Right lobe of liver (tissue), 6 donors: ENCODE data around the gene STX7. TPM values are rescaled to one million over a fixed set of nuclear protein-coding genes. Genes with fewer than 3 reads are reported as not detected.

Source experiments
- ATAC-seq, 4 donors: fragments of 200-7000 bp; cut with Tn5 transposase; one replicate each; pipeline ENCODE4 v1.9.1; 2020; ENCODE audit warnings: mild to moderate bottlenecking in 4 of 4, moderate library complexity in 4 of 4
- DNase-seq, 3 donors: peaks; one replicate each; pipeline ENCODE4 v3.0.0-alpha.2; 2020
- H3K27ac ChIP-seq, 3 donors: fragments of 200-600 bp; one replicate each; pipeline ENCODE4 v1.8.0; 2022
- H3K27me3 ChIP-seq, 2 donors: fragments of 200-600 bp; one replicate each; pipeline ENCODE4 v1.8.0; 2022
- H3K36me3 ChIP-seq, 4 donors: fragments of 200-600 bp; sonication (generic) in 1 of 4; one replicate each; pipeline versions ENCODE4 v1.5.1 to v1.8.0; 2017 to 2022; ENCODE audit warnings: control low read depth in 1 of 4
- H3K4me1 ChIP-seq, 4 donors: fragments of 200-600 bp; sonication (generic) in 1 of 4; one replicate each; pipeline versions ENCODE4 v1.5.1 to v1.8.0; 2017 to 2022; ENCODE audit warnings: control low read depth in 1 of 4
- H3K4me3 ChIP-seq, 3 donors: fragments of 200-600 bp; one replicate each; pipeline ENCODE4 v1.8.0; 2022
- H3K9me3 ChIP-seq, 4 donors: fragments of 200-600 bp; sonication (generic) in 1 of 4; one replicate each; pipeline versions ENCODE4 v1.5.1 to v1.8.0; 2017 to 2022; ENCODE audit warnings: control low read depth in 1 of 4
- CTCF ChIP-seq, 4 donors: fragments of 200-600 bp in 3 of 4; fragments of 450-650 bp in 1 of 4; IDR thresholded peaks; one replicate each; pipeline versions ENCODE4 v1.5.1 to v1.8.0; 2016 to 2022; ENCODE audit warnings: antibody characterized with exemption in 4 of 4, mild to moderate bottlenecking in 2 of 4
- POLR2A ChIP-seq: fragments of 450-650 bp; IDR thresholded peaks from one replicate; pipeline ENCODE4 v1.6.1; 2017; ENCODE audit warnings: antibody characterized with exemption, mild to moderate bottlenecking
- WGBS: methylation state at CpG from one replicate; pipeline ENCODE4 v1.1.6; 2018; ENCODE audit warnings: low coverage, low lambda C conversion rate; ENCODE audit not compliant: insufficient coverage; ENCODE audit errors: missing lambda C conversion rate; 5-methylcytosine and 5-hydroxymethylcytosine counted together
- intact Hi-C, 2 donors: fragments of 100-400 bp; cut with DNase I; formaldehyde crosslinking; loops; one replicate each; pipeline versions ENCODE4 v1.11.2 to v1.14.1; 2022
- total RNA-seq, 6 experiments: library from RNA; depleted of rRNA in 2 of 6; stranded (reverse); fragments of >200 nt in 2 of 6; fragmentation: NEBNext Ultra II Directional in 3 of 6; extraction: Animal tissue kit (Norgen Biotek cat#: 25700) in 3 of 6; gene quantifications; one replicate each; pipeline versions ENCODE4 v1.1.0 to v1.2.4, GENCODE V29; 2016 to 2023
- donor health status: DM: no; HTN: yes; CAD: no.
- donor health status: DM: no; HTN: no; CAD: no.
- donor health status: DM: no; HTN: no; CAD: no.
- donor health status: DM: no; HTN: yes; CAD: no.
- donor health status: DM: no; HTN: yes; CAD: no.

STX7 gene
- total RNA-seq, 6 experiments from 2014 or later = 14.9 to 28.5 (median 17.0) TPM

GRCh38 chr6:132464538-132465256 lies 48.2 kb downstream of the STX7 start:
- Histone ChIP-seq H3K27ac (no peak overlapping the region), H3K36me3 (peaks cover under 1 to 58% (median 10%) of the 10 kb centered on the region in 4 donors), H3K9me3 (no peaks in the 10 kb centered on the region), H3K27me3 (no peaks in the 10 kb centered on the region), H3K4me1 (no peaks in the 10 kb centered on the region), H3K4me3 (no peak overlapping the region)
- ATAC-seq = no peak
- intact Hi-C loops = no loop called here
- no peak for TF ChIP-seq POLR2A
- no peak for TF ChIP-seq CTCF (IDR thresholded peaks at IDR 0.05)
- WGBS = 87% methylated on average over 5 of the region's 5 CpGs
- DNase-seq = no peak

- intact Hi-C loops = no loop called here
These were observed 51.0 kb downstream of the STX7 start for GRCh38 chr6:132461958-132462357.

GRCh38 chr6:132459605-132459952 lies 53.3 kb downstream of the STX7 start:
- DNase-seq (no peak), ATAC-seq (no peak)
- no peak overlapping the region for H3K27ac ChIP-seq
- intact Hi-C loops = no loop called here
- TF ChIP-seq POLR2A (no peak), CTCF (IDR thresholded peaks at IDR 0.05) (no peak)
- H3K27me3 ChIP-seq = no peaks in the 10 kb centered on the region
- 85% methylated on average over 3 of the region's 3 CpGs for WGBS
- H3K9me3 ChIP-seq = no peaks in the 10 kb centered on the region
- H3K36me3 ChIP-seq = peaks cover 3 to 53% (median 12%) of the 10 kb centered on the region in 4 donors
- no peaks in the 10 kb centered on the region for H3K4me1 ChIP-seq
- H3K4me3 ChIP-seq = no peak overlapping the region

More at GRCh38 chr6:132461958-132462357, 51.0 kb downstream of the STX7 start:
- H3K4me1 ChIP-seq = no peaks in the 10 kb centered on the region
- DNase-seq (no peak), ATAC-seq (no peak)
- H3K9me3 ChIP-seq = no peaks in the 10 kb centered on the region
- no peak overlapping the region for H3K4me3 ChIP-seq
- peaks cover 3 to 51% (median 12%) of the 10 kb centered on the region in 4 donors for H3K36me3 ChIP-seq
- WGBS = 92% methylated on average over 5 of the region's 6 CpGs
- H3K27me3 ChIP-seq = no peaks in the 10 kb centered on the region
- no peak overlapping the region for H3K27ac ChIP-seq
- TF ChIP-seq CTCF (IDR thresholded peaks at IDR 0.05) = no peak
- TF ChIP-seq POLR2A = no peak

- 80% methylated on average over 5 of the region's 6 CpGs for WGBS
- ATAC-seq = no peak
- intact Hi-C loops = no loop called here
These were observed 53.9 kb downstream of the STX7 start for GRCh38 chr6:132458887-132459604.

More at GRCh38 chr6:132458887-132459604, 53.9 kb downstream of the STX7 start:
- no peak overlapping the region for H3K27ac ChIP-seq
- H3K27me3 ChIP-seq = no peaks in the 10 kb centered on the region
- H3K4me3 ChIP-seq = no peak overlapping the region
- H3K9me3 ChIP-seq = no peaks in the 10 kb centered on the region
- H3K4me1 ChIP-seq = no peaks in the 10 kb centered on the region
- DNase-seq = no peak
- H3K36me3 ChIP-seq = peaks cover 3 to 54% (median 12%) of the 10 kb centered on the region in 4 donors
- no peak for TF ChIP-seq CTCF (IDR thresholded peaks at IDR 0.05)
- no peak for TF ChIP-seq POLR2A
